ENCODE results near the gene PCDH19.

- no peak for TF ChIP-seq CTCF (IDR thresholded peaks at IDR 0.05)
- TF ChIP-seq POLR2A (IDR thresholded peaks at IDR 0.05): no peak
These were observed 4.6 kb downstream of the PCDH19 start for GRCh38 chrX:100405424-100405823.

Measured in adrenal gland (tissue), 5 donors.